Osteoblast (primary cell): Measurements from ENCODE around the gene MPC2. TPM values are rescaled to one million over a fixed set of nuclear protein-coding genes. Genes with fewer than 3 reads are reported as not detected.
"Not testable (repeated sequence)": the region's sequence is repeated elsewhere in the genome, so short reads cannot be mapped to it uniquely, and the experiment has no call there.

Source experiments
- DNase-seq: peaks from one replicate; pipeline ENCODE4 v3.0.0; 2011; ENCODE audit warnings: low spot score, mixed read lengths; ENCODE audit not compliant: insufficient read length; ENCODE audit errors: missing footprints
- H2AFZ ChIP-seq: 2 replicates; pipeline ENCODE4 v1.6.0; 2011; ENCODE audit warnings: mild to moderate bottlenecking, low read length
- H3K27ac ChIP-seq: 2 replicates; pipeline ENCODE4 v1.5.1; 2011; ENCODE audit warnings: mild to moderate bottlenecking, low read depth, low read length, moderate library complexity
- H3K27me3 ChIP-seq: 2 replicates; pipeline ENCODE4 v1.6.0; 2012; ENCODE audit warnings: mild to moderate bottlenecking, control low read depth, inconsistent platforms, low read length, moderate library complexity; ENCODE audit not compliant: insufficient read depth
- H3K36me3 ChIP-seq: 2 replicates; pipeline ENCODE4 v1.5.1; 2011; ENCODE audit warnings: mild to moderate bottlenecking, low read length, control low read depth, moderate library complexity; ENCODE audit not compliant: insufficient read depth
- H3K4me1 ChIP-seq: 2 replicates; pipeline ENCODE4 v1.5.1; 2011; ENCODE audit warnings: mild to moderate bottlenecking, low read length, control low read depth, moderate library complexity; ENCODE audit not compliant: insufficient read depth
- H3K4me2 ChIP-seq: 2 replicates; pipeline ENCODE4 v1.6.0; 2011; ENCODE audit warnings: mild to moderate bottlenecking, low read length; ENCODE audit not compliant: insufficient read depth
- H3K4me3 ChIP-seq: fragments of 200-600 bp; sonication (generic); 3 replicates; pipeline ENCODE4 v1.5.1; 2012; ENCODE audit warnings: mild to moderate bottlenecking, low read length, inconsistent platforms; ENCODE audit not compliant: insufficient read depth
- H3K79me2 ChIP-seq: 2 replicates; pipeline ENCODE4 v1.6.0; 2012; ENCODE audit warnings: mild to moderate bottlenecking, low read length, control low read depth, inconsistent platforms; ENCODE audit not compliant: insufficient read depth
- H3K9me3 ChIP-seq: 2 replicates; pipeline ENCODE4 v1.5.1; 2011; ENCODE audit warnings: low read depth, low read length, control low read depth
- H4K20me1 ChIP-seq: 2 replicates; pipeline ENCODE4 v1.6.0; 2012; ENCODE audit warnings: mild to moderate bottlenecking, low read length, control low read depth; ENCODE audit not compliant: insufficient read depth
- total RNA-seq: library from RNA; depleted of rRNA; stranded (reverse); fragments of >200 nt; gene quantifications from 2 replicates; pipeline ENCODE4 v1.2.3, GENCODE V29; 2012
- TF ChIP-seq, protein P1 (sequence below): IDR thresholded peaks from 2 replicates; pipeline ENCODE4 v1.5.1; 2011; ENCODE audit warnings: mild to moderate bottlenecking, low read depth, low read length, moderate library complexity; ENCODE audit errors: extremely low read depth

The MPC2 gene
- total RNA-seq, 1 donor: 34.7 TPM

DNA sequence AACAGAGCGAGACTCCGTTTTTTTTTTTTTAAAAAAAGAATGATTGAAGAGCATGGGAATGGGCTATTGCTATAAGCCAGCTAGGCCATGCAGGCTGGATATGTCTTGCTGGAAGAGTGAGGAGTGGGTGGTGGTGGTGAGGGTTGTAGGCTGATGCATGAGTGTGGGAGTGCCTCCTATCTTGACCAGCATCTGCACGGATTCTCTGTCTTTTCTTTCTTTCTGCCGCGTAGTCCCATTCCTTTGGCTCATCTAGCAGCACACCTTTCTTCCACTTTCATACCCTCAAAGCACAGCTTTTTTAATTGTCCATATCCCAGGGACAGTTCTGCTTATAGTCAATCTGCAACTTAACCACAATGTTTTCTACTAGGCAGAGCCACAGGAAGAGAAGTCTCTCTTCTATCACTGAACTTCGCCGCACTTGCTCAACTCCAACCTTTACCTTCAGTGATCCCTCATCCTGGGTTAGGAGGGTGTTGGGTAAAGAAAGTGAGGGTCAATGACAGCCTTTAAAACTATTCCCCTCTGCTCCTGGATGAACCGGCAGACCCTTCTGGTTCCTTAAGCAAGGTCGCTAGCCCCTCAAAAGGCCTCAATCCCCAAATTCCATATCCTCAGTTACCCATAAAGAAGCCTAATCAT, 38.2 kb downstream of the MPC2 start:
- Histone ChIP-seq H3K9me3 (no peaks in the 10 kb centered on the region), H3K4me2 (no peak overlapping the region), H4K20me1 (no peaks in the 10 kb centered on the region), H3K27ac (no peak overlapping the region), H3K27me3 (no peaks in the 10 kb centered on the region), H3K79me2 (no peaks in the 10 kb centered on the region), H3K4me1 (peaks cover 3% of the 10 kb centered on the region), H3K36me3 (no peaks in the 10 kb centered on the region), H3K4me3 (no peak overlapping the region), H2AFZ (no peak overlapping the region)
- TF ChIP-seq, protein P1, sequence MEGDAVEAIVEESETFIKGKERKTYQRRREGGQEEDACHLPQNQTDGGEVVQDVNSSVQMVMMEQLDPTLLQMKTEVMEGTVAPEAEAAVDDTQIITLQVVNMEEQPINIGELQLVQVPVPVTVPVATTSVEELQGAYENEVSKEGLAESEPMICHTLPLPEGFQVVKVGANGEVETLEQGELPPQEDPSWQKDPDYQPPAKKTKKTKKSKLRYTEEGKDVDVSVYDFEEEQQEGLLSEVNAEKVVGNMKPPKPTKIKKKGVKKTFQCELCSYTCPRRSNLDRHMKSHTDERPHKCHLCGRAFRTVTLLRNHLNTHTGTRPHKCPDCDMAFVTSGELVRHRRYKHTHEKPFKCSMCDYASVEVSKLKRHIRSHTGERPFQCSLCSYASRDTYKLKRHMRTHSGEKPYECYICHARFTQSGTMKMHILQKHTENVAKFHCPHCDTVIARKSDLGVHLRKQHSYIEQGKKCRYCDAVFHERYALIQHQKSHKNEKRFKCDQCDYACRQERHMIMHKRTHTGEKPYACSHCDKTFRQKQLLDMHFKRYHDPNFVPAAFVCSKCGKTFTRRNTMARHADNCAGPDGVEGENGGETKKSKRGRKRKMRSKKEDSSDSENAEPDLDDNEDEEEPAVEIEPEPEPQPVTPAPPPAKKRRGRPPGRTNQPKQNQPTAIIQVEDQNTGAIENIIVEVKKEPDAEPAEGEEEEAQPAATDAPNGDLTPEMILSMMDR: no peak
- DNase-seq: no peak

DNA sequence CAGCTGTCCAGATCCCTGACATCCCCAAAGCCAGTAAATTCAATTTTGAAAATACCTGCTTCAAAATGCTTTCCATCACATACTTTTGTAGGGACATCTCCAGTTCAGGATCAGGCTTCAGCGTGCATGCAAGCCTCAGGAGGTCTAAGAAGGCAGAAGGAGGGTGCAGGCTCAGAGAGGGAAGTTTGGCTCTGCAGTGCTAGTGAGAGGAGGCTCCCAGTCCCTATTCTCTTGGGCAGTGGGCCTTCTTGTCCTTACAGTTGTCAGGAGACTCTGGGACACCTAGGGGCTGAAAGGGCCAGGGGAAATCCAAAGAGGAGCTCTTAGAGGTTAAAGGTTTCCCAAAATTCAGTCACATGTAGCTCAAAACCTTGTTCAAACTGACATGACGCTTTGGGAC, 43.1 kb downstream of the MPC2 start:
- no peaks in the 10 kb centered on the region for H3K79me2 ChIP-seq
- no peak overlapping the region for H3K27ac ChIP-seq
- no peaks in the 10 kb centered on the region for H3K36me3 ChIP-seq
- no peaks in the 10 kb centered on the region for H3K4me1 ChIP-seq
- no peak for DNase-seq
- no peak overlapping the region for H3K4me3 ChIP-seq
- H4K20me1 ChIP-seq: no peaks in the 10 kb centered on the region
- no peaks in the 10 kb centered on the region for H3K9me3 ChIP-seq
- H3K4me2 ChIP-seq: no peak overlapping the region
- no peaks in the 10 kb centered on the region for H3K27me3 ChIP-seq
- TF ChIP-seq, protein P1: no peak
- H2AFZ ChIP-seq: no peak overlapping the region

GRCh38 chr1:167890400-167890799, 46.5 kb downstream of the MPC2 start:
- Histone ChIP-seq H3K4me3 (no peak overlapping the region), H3K4me1 (no peaks in the 10 kb centered on the region), H3K9me3 (no peaks in the 10 kb centered on the region), H2AFZ (no peak overlapping the region), H3K27ac (no peak overlapping the region), H3K36me3 (no peaks in the 10 kb centered on the region), H3K79me2 (no peaks in the 10 kb centered on the region), H3K27me3 (no peaks in the 10 kb centered on the region), H3K4me2 (no peak overlapping the region), H4K20me1 (no peaks in the 10 kb centered on the region)
- DNase-seq: no peak
- TF ChIP-seq, protein P1: no peak

- not testable (repeated sequence) for H2AFZ ChIP-seq, H4K20me1 ChIP-seq, H3K27ac ChIP-seq, H3K79me2 ChIP-seq, H3K4me3 ChIP-seq, H3K4me2 ChIP-seq, H3K9me3 ChIP-seq, H3K36me3 ChIP-seq, H3K27me3 ChIP-seq, DNase-seq, H3K4me1 ChIP-seq
Measured at GRCh38 chr1:167887187-167887586, 49.7 kb downstream of the MPC2 start.
